IMR-90 (cell line): ENCODE data around the gene GALNT9. TPM values are rescaled to one million over a fixed set of nuclear protein-coding genes. Genes with fewer than 3 reads are reported as not detected.

ENCODE experiments used
- ATAC-seq: fragments of 200-7000 bp; cut with Tn5 transposase; 2 replicates; pipeline ENCODE4 v1.9.1; 2020; ENCODE audit warnings: low read depth, mild to moderate bottlenecking, moderate library complexity
- BruUV-seq: library from RNA; stranded (reverse); fragments of 400-500 nt; replicated peaks from 2 replicates; lab custom pipeline; 2021; lab: Mats Ljungman, UMichigan
- CTCF ChIA-PET: fragments of 300-600 bp; formaldehyde crosslinking; extraction: SDS; loops from one replicate; lab custom pipeline; 2021; ENCODE audit warnings: antibody characterized with exemption; lab: Yijun Ruan, JAX
- POLR2A ChIA-PET: fragments of 300-600 bp; sonication (Branson Sonifier 250); formaldehyde crosslinking; loops from one replicate; lab custom pipeline; 2022; ENCODE audit warnings: antibody characterized with exemption; ENCODE audit not compliant: unreplicated experiment; lab: Charles Lee
- DNase-seq: peaks from one replicate; pipeline ENCODE4 v3.0.0; 2013
- H2AFZ ChIP-seq: replicated peaks from 2 replicates; pipeline ENCODE3; 2013; ENCODE audit warnings: low read length, mild to moderate bottlenecking; ENCODE audit not compliant: poor library complexity
- H2AK5ac ChIP-seq: 2 replicates; pipeline ENCODE4 v1.6.1; 2013; ENCODE audit warnings: low read depth, low read length, inconsistent platforms
- H2AK9ac ChIP-seq: replicated peaks from 2 replicates; pipeline ENCODE3; 2013; ENCODE audit warnings: mild to moderate bottlenecking, low read depth, low read length, moderate library complexity; ENCODE audit not compliant: poor library complexity
- H2BK120ac ChIP-seq: 2 replicates; pipeline ENCODE4 v1.6.1; 2013; ENCODE audit warnings: low read depth, low read length, inconsistent platforms
- H2BK15ac ChIP-seq: 3 replicates; pipeline ENCODE4 v1.6.1; 2013; ENCODE audit warnings: low read depth, low read length, inconsistent platforms
- H2BK20ac ChIP-seq: 2 replicates; pipeline ENCODE4 v1.6.1; 2013; ENCODE audit warnings: low read depth, mild to moderate bottlenecking, inconsistent platforms, low read length, moderate library complexity
- H2BK5ac ChIP-seq: 2 replicates; pipeline ENCODE4 v1.6.1; 2013; ENCODE audit warnings: mild to moderate bottlenecking, low read depth, low read length, inconsistent platforms; ENCODE audit not compliant: poor library complexity, severe bottlenecking
- H3K14ac ChIP-seq: replicated peaks from 2 replicates; pipeline ENCODE4 v1.6.1; 2013; ENCODE audit warnings: low read depth, low read length, inconsistent platforms
- H3K18ac ChIP-seq: 2 replicates; pipeline ENCODE4 v1.6.1; 2013; ENCODE audit warnings: low read depth, low read length, control low read depth
- H3K23ac ChIP-seq: 2 replicates; pipeline ENCODE4 v1.6.1; 2013; ENCODE audit warnings: low read depth, low read length, inconsistent platforms
- H3K27ac ChIP-seq: 2 replicates; pipeline ENCODE4 v1.5.1; 2013; ENCODE audit warnings: mild to moderate bottlenecking, control low read depth, low read length; ENCODE audit not compliant: insufficient read depth
- H3K27me3 ChIP-seq: 2 replicates; pipeline ENCODE4 v1.6.1; 2013; ENCODE audit warnings: low read length; ENCODE audit not compliant: control insufficient read depth, insufficient read depth
- H3K36me3 ChIP-seq: 2 replicates; pipeline ENCODE4 v1.6.1; 2013; ENCODE audit warnings: low read length, mixed read lengths; ENCODE audit not compliant: control insufficient read depth, insufficient read depth
- H3K4ac ChIP-seq: 2 replicates; pipeline ENCODE4 v1.6.1; 2013; ENCODE audit warnings: low read depth, low read length, inconsistent platforms
- H3K4me1 ChIP-seq: 2 replicates; pipeline ENCODE4 v1.6.1; 2013; ENCODE audit warnings: low read length, mixed read lengths; ENCODE audit not compliant: control insufficient read depth, insufficient read depth
- H3K4me2 ChIP-seq: 2 replicates; pipeline ENCODE4 v1.6.1; 2013; ENCODE audit warnings: low read depth, mild to moderate bottlenecking, control low read depth, low read length, moderate library complexity
- H3K4me3 ChIP-seq: 2 replicates; pipeline ENCODE4 v1.5.1; 2013; ENCODE audit warnings: low read depth, mild to moderate bottlenecking, control low read depth, low read length, moderate library complexity; ENCODE audit not compliant: insufficient read depth
- H3K56ac ChIP-seq: 2 replicates; pipeline ENCODE4 v1.6.1; 2013; ENCODE audit warnings: low read length, inconsistent platforms; ENCODE audit not compliant: insufficient read depth; ENCODE audit errors: extremely low read depth
- H3K79me1 ChIP-seq, 2 experiments: 2 replicates each; pipeline ENCODE4 v1.6.1; 2013; ENCODE audit warnings: low read length in 2 of 2, inconsistent platforms in 1 of 2, low read depth in 1 of 2
- H3K9ac ChIP-seq: 2 replicates; pipeline ENCODE4 v1.6.1; 2013; ENCODE audit warnings: low read depth, low read length, control low read depth
- H3K9me1 ChIP-seq: 2 replicates; pipeline ENCODE4 v1.6.1; 2013; ENCODE audit warnings: low read length, inconsistent platforms; ENCODE audit not compliant: insufficient read depth
- H3K9me3 ChIP-seq: 2 replicates; pipeline ENCODE4 v1.6.1; 2013; ENCODE audit warnings: low read length; ENCODE audit not compliant: control insufficient read depth, insufficient read depth
- H4K20me1 ChIP-seq: 2 replicates; pipeline ENCODE4 v1.6.1; 2013; ENCODE audit warnings: low read length, inconsistent platforms; ENCODE audit not compliant: insufficient read depth
- H4K5ac ChIP-seq: 2 replicates; pipeline ENCODE4 v1.6.1; 2013; ENCODE audit warnings: mild to moderate bottlenecking, low read depth, low read length, control low read depth
- H4K8ac ChIP-seq, 2 experiments: 2 replicates each; pipeline ENCODE4 v1.6.1; 2013; ENCODE audit warnings: low read depth in 2 of 2, low read length in 2 of 2, control low read depth in 1 of 2, inconsistent platforms in 1 of 2
- H4K91ac ChIP-seq: 2 replicates; pipeline ENCODE4 v1.6.1; 2013; ENCODE audit warnings: low read depth, low read length, inconsistent platforms; ENCODE audit not compliant: insufficient read depth
- MAFK ChIP-seq: IDR thresholded peaks from 2 replicates; pipeline ENCODE4 v1.6.1; 2012; ENCODE audit warnings: low read depth, low read length, improper control_type of control experiment
- MXI1 ChIP-seq: IDR thresholded peaks from 2 replicates; pipeline ENCODE4 v1.6.1; 2012; ENCODE audit warnings: low read depth, mild to moderate bottlenecking, low read length, moderate library complexity, borderline replicate concordance
- WGBS, 2 experiments: methylation state at CpG; one replicate each; pipeline versions ENCODE4 v1.1.5 to v1.1.7; 2013; ENCODE audit warnings: missing lambda C conversion rate in 2 of 2; ENCODE audit not compliant: insufficient read length in 1 of 2; ENCODE audit errors: extremely low coverage in 2 of 2; 5-methylcytosine and 5-hydroxymethylcytosine counted together
- dilution Hi-C: fragments of 300-500 bp; cut with HindIII; formaldehyde crosslinking; loops from one replicate; pipeline ENCODE4 v1.14.3; 2018; ENCODE audit warnings: low sequenced_read_pairs; ENCODE audit not compliant: unreplicated experiment
- in situ Hi-C: fragments of 300-500 bp; cut with MboI; formaldehyde crosslinking; loops from 3 replicates; pipeline ENCODE4 v1.14.3; 2019; ENCODE audit warnings: low sequenced_read_pairs, inconsistent platforms, mixed read lengths
- intact Hi-C: fragments of 100-400 bp; cut with micrococcal nuclease; formaldehyde crosslinking; loops from 2 replicates; pipeline ENCODE4 v1.10.0; 2022
- polyA plus RNA-seq, 3 experiments: library from polyadenylated mRNA; depleted of rRNA; stranded (reverse); fragments of >200 nt; gene quantifications; 2 replicates each; pipeline ENCODE4 v1.2.3, GENCODE V29; 2012; ENCODE audit warnings: low replicate concordance in 1 of 3
- total RNA-seq: library from RNA; depleted of rRNA; stranded (reverse); fragments of >200 nt; gene quantifications from 2 replicates; pipeline ENCODE4 v1.2.3, GENCODE V29; 2012

GALNT9 gene
- total and polyA plus RNA-seq, 2 of the 4 experiments (the other 2 are of a cell fraction) = under 0.01 to 0.12 TPM

GRCh38 chr12:132217800-132218526 lies 111.4 kb downstream of the GALNT9 start:
- Histone ChIP-seq H4K8ac (no peak overlapping the region), H3K27ac (no peak overlapping the region), H2BK5ac (peak overlapping the region; percentile 50), H4K91ac (no peak overlapping the region), H3K4me3 (no peak overlapping the region), H3K4me2 (no peak overlapping the region), H3K9me1 (no peaks in the 10 kb centered on the region), H3K36me3 (no peaks in the 10 kb centered on the region), H3K9ac (no peak overlapping the region), H2BK20ac (no peak overlapping the region), H3K23ac (no peak overlapping the region), H2BK15ac (no peak overlapping the region), H4K20me1 (no peaks in the 10 kb centered on the region), H2AK5ac (no peak overlapping the region), H3K79me1 (no peaks in the 10 kb centered on the region), H3K18ac (no peak overlapping the region), H2AK9ac (no peak overlapping the region), H2AFZ (no peak overlapping the region), H4K5ac (no peak overlapping the region), H3K14ac (no peak overlapping the region), H3K56ac (no peak overlapping the region), H3K4ac (no peak overlapping the region), H2BK120ac (no peak overlapping the region), H3K4me1 (no peaks in the 10 kb centered on the region; the same call in 1 of the 2 replicates), H3K27me3 (no peaks in the 10 kb centered on the region; the same call in 1 of the 2 replicates), H3K9me3 (peaks cover 7% of the 10 kb centered on the region)
- DNase-seq (no peak), ATAC-seq (no peak)
- ChIA-PET POLR2A (no interaction called here), CTCF (no interaction called here)
- no TSS peak for BruUV-seq
- in situ Hi-C loops = no loop called here
- dilution Hi-C loops = no loop called here
- intact Hi-C loops = no loop called here
- WGBS, 2 experiments = 35% methylated on average over 3 of the region's 7 CpGs; no CpG with 5 or more reads in 1 of the 2 experiments
- TF ChIP-seq MAFK = peak; percentile 24; the same call in 1 of the 2 replicates
- no peak for TF ChIP-seq MXI1
